GM12801 (cell line): ENCODE data around the gene MICALL2.

Experiments
- CTCF ChIP-seq: IDR thresholded peaks from one replicate; pipeline ENCODE4 v1.5.1; 2011; ENCODE audit warnings: control low read depth; ENCODE audit not compliant: insufficient read length; ENCODE audit errors: extremely low read depth

MICALL2 gene

GRCh38 chr7:1459512-1459892 is 232 bp upstream of the MICALL2 start:
- TF ChIP-seq CTCF, result no peak

- TF ChIP-seq CTCF, result no peak
Measured at GRCh38 chr7:1457949-1458682, 1.2 kb downstream of the MICALL2 start.

- TF ChIP-seq CTCF, result no peak
Measured at GRCh38 chr7:1457059-1457948, 2.0 kb downstream of the MICALL2 start.

- TF ChIP-seq CTCF, result no peak
Measured at GRCh38 chr7:1455955-1456354, 3.3 kb downstream of the MICALL2 start.

GRCh38 chr7:1455241-1455939 is 3.9 kb downstream of the MICALL2 start:
- TF ChIP-seq CTCF, result no peak

- TF ChIP-seq CTCF, result no peak
Measured at GRCh38 chr7:1454542-1454941, 4.7 kb downstream of the MICALL2 start.

- TF ChIP-seq CTCF, result no peak
Measured at GRCh38 chr7:1452205-1452604, 7.1 kb downstream of the MICALL2 start.
